HG02759 (cell line): ENCODE results near the gene NPM1.
A peak's percentile ranks its signal among the peaks of the same experiment; 100 is the strongest.
"Not testable (repeated sequence)": the region's sequence is repeated elsewhere in the genome, so short reads cannot be mapped to it uniquely, and the experiment has no call there.

Experiments
- ATAC-seq: cut with Tn5 transposase; IDR thresholded peaks from one replicate; pipeline ENCODE4 v1.9.1; 2021; ENCODE audit warnings: mild to moderate bottlenecking, moderate library complexity; ENCODE audit not compliant: unreplicated experiment

Gene NPM1

DNA sequence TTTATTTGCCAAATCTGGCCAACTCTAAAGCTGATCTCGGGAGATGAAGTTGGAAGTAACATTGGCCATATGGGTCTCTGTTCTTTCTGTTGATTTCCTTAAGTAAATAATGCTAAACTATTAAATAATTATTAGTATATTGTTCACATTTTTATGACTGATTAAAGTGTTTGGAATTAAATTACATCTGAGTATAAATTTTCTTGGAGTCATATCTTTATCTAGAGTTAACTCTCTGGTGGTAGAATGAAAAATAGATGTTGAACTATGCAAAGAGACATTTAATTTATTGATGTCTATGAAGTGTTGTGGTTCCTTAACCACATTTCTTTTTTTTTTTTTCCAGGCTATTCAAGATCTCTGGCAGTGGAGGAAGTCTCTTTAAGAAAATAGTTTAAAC, 22.5 kb downstream of the NPM1 start:
- no peak for ATAC-seq

DNA sequence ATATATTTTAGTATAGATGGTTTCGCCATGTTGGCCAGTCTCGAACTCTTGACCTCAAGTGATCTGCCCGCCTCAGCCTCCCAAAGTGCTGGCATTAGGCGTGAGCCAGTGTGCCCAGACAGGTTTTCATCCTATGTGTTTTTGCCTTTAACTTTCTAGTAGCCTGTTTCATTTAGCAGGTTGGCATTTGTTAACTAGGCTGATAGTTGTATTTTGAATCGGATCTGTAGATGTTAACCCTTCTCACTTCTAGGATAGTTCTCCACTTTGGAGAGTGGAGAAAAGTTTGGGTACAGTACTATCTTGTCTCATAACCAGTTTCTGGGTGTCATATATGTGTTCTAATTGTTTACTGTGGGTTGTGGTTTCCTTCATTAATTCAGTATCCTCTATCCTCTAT, 24.5 kb downstream of the NPM1 start:
- ATAC-seq, result no peak

DNA sequence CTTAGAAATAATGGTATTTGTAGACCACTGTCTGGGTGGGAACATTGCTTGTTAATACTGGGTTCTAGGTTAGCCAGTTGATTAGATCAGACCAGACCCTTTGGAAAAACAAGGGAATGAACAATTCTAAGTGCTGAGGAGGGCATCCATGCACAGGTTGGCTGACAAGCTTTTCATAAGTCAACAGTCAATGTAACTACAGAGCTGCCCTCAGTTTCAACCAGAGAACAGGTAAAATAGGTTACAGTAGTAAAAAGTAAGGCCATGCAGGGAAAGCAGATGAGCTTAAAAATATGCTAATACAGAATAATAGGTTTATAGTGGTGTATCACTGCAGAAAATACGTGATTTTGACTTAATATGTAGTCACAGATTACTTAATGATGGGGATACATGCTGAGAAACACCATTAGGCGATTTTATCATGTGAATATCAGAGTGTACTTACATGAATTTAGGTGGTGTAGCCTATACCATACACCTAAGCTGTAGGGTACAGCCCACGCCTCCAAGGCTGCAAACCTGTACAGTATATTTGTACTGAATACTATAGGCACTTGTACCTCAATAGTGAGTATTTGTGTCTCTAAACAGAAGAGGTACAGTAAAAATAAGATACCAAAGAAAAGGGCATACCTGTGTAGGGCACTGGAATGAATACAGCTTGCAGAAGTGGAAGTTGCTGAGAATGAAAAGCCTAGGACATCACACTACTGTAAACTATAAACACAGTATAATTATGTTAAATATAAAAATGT, 25.7 kb downstream of the NPM1 start:
- ATAC-seq, result no peak

DNA sequence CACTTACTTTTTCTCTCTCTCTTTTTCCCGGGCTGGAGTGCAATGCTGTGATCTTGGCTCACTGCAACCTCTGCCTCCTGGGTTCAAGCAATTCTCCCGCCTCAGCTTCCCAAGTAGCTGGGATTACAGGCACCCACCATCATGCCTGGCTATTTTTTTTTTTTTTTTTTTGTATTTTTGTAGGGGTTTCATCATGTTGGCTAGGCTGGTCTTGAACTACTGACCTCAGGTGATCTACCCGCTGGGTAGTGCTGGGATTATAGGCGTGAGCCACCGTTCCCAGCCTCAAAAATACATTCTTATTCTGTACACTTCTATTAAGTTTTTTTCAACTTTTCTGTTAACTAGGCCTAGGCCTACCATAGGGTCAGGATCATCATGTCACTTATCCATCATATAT, 26.3 kb downstream of the NPM1 start:
- ATAC-seq, result not testable (repeated sequence)

DNA sequence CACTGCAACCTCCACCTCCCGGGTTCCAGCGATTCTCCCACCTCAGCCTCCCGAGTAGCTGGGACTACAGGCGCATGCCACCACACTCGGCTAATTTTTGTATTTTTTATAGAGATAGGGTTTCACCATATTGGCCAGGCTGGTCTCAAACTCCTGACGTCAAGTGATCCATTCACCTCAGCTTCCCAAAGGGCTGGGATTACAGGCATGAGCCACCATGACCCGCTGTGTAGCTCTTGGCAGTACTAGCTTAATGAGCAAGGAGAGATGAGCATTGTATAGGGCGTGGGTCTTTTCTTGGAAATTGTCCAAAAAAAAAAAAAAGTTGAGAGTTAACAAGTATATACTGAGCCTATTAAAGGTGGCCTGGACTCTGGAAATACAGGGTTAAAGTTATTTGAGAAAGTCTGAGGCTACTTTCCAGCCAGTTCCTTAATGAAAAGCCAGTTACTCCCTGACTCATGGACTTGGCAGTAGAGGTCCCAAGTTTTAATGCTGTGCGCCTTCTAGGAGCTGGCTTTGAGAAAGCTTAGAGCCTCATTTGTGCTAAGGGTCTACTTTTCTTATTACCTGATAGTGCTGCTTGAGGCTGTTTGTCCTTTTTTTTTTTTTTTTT, 27.6 kb downstream of the NPM1 start:
- no peak for ATAC-seq

DNA sequence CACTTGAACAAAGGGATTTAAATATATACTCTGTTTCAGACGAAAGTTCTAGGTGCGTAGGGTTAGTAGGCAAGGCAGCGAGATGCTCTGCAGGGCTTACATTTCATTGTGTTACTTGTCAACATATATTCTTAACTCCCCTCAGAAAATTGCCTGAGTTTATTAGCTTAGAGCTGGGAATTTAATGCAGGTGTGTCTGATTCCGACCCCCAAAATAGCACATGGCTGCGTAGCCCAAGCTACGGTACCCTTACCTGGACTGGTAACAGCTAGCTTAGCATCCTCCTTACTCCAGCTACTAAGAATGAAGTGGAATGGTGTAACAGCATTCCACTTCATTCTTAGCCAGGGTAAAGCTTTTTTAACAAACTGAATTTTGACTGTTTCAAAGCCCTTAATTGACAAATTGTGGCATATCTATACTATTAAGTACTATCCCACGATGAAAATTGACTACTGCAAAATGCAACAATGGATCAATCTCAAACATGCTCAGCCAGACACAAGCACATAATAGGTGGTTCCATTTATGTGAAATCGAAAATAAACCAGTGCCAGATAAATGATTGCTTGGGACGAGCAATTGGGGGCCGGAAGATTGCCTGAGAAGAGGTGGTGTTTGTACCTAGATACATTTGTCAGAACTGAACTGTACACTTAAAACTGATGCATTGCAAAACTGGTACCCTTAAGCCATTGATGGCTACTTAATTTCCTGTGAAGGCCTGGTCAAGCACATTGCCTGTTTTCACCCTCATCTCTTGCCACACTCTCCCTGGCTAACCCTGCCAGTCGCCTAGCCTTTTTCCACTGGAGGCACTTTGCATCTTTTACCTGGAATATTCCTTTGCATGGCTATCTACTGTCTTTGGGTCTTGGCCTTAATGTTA, 28.8 kb downstream of the NPM1 start:
- ATAC-seq, result no peak

DNA sequence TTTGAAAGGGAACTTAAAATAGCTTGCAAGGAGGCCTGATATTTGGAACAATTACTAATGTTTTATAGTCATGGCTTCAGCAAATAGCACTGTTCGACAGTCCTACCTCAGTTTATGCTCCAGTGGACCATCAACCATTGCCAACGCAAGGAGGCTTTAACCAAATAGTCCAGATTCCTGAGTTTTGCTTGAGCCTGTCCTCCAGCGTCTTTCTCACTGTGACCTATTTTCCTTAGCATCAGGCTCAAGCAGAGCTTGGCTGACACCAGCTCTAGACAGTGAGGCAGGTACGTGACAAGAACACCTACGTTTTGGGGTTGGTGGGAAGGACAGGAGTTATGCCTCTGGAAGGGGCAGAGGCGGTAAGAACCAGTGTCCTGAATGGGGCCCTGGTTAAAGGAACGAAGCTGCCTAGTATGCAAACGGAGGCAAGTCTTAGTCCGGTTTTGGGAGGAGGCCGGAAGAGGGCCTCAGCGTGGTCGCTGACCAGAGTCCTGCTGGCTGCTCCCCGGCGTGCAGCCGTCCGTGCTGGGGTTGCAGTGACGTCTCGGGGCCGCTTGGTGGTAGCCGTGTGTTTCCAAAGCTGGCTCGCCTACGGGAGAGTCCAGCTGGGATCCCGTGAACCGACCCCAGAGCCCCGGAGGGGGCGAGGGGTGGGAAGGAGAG, 30.8 kb downstream of the NPM1 start:
- peak; percentile 66 for ATAC-seq

DNA sequence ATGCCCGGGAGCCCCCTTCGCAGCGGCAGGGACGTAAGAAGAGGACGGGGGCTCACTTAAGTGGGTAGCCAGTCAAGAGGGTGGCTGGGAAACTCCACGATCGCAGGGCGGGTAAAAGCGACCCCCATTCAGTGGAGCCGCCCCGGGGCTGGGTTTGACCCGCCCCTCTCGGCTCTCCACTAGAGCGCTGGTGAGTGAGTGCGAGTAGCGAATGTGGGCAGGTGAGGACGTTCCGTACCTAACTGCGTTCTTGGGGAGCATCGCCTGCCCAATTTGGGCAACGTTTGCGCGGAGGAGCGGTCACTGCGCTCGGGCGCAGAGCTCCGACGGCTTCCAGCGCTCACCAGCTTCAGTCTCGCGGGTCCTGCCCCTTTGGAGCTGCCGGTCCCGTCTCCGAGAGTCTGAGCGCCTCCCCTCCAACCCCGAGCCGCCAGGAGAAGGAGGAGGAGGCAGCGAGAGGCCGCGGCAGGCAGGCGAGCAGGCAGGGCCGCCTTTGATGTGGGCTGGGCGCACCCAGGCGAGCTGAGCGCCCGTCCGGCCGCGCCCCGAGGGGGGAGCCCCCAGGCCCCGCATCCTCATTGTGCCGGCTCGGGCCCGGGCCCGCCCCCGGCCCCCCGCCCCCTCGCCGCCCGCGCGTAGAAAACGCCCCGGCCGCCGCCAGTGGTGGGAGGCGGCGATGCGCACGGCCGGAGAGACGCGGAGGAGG, 31.5 kb downstream of the NPM1 start, which contains the start of gene FGF18:
FGF18 (plus strand) TSS at position 666 of the 706 bp plus-strand sequence. CDS start 553 bp downstream, outside the sequence.
- ATAC-seq, result peak; percentile 54

DNA sequence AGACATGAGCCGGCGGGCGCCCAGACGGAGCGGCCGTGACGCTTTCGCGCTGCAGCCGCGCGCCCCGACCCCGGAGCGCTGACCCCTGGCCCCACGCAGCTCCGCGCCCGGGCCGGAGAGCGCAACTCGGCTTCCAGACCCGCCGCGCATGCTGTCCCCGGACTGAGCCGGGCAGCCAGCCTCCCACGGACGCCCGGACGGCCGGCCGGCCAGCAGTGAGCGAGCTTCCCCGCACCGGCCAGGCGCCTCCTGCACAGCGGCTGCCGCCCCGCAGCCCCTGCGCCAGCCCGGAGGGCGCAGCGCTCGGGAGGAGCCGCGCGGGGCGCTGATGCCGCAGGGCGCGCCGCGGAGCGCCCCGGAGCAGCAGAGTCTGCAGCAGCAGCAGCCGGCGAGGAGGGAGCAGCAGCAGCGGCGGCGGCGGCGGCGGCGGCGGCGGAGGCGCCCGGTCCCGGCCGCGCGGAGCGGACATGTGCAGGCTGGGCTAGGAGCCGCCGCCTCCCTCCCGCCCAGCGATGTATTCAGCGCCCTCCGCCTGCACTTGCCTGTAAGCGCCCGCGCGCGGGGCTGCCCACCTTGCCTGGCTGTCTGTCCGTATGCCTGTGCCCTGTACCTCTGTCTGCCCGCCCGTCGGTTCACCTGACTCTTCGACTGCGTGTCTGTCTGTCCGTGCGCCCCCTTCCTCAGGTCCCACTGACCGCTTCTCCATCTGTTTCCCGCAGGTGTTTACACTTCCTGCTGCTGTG, 32.2 kb downstream of the NPM1 start:
- ATAC-seq, result peak; percentile 34

DNA sequence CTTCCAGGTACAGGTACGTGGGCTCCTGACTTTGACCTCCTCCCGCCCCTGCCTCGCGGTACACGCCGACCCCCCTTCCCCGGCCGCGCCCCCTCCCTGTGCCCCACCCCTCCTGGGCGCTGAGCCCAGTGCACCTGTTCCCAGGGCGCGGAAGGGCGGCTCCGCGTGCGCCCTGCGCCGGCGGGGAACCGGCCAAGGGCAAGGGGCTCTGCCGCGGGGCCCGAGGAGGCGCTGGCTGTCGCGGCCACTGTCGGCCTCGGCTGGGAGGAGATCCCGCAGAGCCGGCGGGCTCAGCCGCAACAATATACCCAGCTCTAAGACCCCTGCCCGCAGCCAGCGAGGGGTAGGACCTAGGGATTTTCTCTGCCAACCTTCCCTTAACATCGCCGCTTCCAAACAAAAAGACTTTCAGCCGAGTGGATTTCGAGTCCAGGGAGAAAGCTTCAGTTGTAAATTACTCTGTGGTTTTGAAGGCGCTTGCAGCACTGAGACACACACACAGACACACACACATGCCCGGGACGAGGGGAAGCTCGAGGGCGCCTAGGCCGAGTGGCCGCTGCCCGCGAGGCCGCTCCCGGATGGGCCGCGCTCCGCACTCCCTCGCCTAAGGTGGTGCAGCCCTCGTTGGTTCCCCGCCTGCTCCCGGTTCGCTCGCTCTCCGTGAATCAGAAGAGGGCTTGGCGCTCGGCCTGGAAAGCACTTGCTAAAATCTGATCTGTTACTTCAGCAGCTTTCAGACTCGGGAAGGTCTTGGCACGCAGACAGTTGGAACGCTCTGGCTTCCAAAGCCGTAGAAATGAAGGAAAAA, 33.0 kb downstream of the NPM1 start:
- no peak for ATAC-seq

DNA sequence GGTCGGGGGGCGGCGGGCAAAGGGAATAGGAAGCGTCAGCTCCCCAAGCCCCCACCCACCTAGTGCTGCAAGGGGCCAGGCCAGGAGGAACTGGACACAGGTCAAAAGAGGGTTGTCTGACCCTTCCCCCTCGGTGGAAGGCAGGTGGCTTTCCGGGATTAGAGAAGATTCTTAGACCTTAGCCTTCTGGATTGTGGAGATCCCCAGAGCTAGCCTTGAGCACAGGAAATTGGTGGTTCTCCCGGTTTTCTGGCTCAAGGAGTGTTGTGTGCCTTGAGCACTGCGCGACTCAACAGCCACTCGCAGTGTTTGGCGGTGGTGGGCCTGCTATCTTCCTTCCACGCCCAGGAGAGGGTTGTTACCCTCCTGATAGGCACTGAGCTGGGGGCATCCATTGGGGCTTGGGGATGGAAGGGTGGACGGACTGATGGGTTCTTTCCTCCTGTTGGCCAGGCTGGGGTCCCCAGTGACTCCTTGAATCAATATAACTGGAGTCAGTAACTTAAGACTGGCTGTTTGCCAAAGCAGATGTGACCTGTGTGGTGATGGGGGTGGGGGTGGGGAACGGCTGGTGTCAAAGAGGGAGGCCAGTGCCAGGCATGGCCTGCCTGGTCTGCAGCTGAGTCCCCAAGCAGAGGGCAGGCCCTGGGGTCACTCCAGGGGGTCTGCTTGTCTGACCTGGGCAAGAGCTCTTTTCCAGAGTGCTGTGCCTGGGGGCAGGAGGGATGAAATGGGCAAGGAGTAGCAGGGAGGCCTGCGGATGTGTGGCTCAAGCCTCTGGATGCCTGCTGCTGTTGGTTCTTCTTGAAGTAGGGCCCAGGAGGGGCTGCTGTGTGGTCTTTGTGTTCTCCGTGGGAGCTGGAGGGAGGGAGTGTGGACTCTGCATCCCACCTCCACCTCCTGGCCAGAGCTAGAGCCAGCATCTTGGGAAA, 33.9 kb downstream of the NPM1 start:
- no peak for ATAC-seq

DNA sequence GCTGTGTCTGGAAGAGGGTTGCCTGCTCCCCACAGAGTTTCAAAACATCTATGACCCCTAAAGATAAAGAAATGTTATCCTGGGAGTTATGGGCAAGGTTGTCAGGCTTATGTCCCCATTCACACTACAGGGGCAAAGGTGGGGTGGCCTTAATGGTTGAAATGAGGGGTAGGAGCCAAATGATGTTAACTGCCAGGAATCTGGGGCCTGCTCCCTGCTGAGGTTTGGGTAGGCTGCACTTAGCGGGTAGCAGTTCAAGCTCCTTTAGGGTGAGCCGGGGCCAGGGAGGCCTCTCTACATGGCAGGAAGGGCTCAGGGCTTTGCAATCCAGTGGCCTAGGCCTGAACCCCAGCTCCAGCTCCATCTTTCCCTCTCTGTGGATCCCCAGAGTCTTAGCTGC, 34.8 kb downstream of the NPM1 start:
- no peak for ATAC-seq

DNA sequence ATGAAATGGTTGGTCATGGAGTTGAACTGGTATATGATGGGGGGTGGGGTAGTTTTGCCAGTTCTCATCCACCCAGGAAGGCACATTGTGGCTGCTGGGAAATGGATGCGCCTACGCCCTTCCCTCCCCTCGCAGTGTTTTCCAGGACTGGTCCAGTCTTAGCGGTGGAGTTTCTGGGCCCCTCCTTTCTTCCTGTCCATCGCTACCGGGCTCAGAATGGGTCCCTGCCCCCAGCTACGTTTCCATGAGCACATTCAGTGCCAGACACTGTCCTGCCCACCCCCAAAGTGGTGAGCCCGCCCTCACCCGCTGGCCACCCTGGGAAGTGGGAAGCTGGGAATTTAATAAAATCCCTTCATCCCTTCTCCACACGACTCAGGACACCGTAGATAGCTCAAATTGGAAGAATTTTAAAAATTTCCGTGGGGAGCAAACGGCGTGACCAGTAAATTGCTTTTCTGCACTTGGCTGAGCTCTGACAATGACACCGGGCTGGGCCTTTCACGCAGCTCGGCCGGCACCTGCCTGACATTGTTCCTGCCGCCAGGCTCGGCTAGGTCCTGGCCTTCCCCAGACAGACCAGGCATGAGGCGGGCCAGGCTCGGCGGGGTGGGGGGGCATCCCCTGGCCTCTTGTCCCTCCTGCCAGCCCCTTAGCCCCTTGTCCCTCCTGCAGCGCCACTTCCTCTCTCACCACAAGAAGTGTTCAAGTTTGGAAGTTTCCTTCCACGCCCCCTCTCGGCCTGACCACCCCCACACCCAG, 35.4 kb downstream of the NPM1 start:
- ATAC-seq, result no peak

DNA sequence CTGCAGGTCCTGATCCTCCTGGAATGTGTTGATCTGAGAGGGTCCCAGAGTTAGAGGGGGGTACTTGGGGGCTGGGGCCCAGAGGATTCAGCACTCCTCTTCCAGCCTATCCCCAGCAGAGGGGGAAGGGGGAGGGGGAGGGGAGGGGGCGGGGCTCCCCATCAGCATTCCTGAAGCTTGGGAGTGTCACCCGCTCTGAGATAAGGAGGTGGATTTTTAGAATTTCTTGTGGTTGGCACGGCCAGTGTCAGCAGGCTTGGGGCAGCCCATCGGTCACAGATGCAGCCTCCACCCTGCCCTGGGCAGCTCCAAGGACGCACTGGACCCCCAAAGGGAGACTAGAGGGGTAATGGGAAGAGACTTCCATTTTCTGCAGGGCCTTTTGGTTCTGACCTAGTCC, 37.1 kb downstream of the NPM1 start:
- ATAC-seq, result no peak

DNA sequence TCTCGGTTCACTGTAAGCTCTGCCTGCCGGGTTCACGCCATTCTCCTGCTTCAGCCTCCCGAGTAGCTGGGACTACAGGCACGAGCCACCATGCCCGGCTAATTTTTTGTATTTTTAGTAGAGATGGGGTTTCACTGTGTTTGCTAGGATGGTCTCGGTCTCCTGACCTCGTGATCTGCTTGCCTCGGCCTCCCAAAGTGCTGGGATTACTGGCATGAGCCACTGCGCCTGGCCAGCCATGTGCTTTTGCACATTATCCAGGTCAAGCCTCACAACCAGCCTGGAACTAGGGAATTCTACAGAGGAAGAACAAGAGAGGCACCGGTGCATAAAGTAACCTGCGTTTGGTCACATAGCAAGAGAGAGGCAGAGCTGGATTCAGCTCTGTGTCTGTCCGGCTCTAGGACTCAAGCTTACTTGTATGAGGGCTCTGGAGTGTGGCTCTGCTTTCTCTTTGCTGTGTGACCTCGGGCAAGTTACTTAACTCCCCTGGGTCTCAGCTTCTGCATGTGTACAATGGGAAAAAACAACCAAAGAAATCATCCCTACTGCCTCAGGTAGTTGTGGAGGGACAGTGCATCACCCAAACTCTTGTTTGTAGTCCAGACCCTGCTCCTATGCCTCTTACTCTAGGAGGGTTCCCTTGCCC, 38.1 kb downstream of the NPM1 start:
- no peak for ATAC-seq

DNA sequence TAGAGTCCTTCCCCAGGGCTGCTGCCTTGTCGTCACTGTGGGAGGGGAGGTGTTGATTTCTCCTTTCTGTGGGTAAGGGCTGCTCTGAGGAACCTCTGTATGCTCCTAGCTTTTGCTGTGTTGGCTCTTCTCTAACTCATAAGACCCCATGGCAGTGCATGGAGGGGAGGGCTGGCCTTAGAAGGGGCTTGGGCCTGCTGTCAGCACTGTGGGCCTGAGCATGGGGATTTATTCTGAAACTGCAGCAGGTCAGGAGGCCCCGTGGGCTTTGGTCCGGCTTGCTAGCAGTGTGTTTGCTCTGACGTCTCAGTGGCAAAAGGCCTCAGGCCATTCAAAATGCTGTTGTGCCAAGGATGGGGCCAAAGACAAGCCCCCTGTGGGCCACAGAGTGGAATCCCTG, 38.6 kb downstream of the NPM1 start:
- no peak for ATAC-seq

DNA sequence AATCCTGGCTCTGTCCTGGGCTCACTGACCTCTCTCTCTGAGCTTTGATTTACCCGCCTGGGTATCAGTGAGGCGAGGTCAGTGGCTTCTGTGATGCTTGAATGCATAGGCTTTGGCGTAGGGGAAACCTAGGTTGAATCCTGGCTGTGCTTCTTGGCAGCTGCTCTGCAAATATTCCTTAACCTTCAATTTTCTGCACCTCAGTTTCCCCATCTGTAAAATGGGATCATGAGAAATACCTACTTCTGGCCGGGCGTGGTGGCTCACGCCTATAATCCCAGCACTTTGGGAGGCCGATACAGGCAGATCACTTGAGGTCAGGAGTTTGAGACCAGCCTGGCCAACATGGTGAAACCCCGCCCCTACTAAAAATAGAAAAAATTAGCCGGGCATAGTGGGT, 39.0 kb downstream of the NPM1 start:
- no peak for ATAC-seq
